Uterus (tissue), 4 donors: ENCODE data around the gene PIPOX. TPM values are rescaled to one million over a fixed set of nuclear protein-coding genes. Genes with fewer than 3 reads are reported as not detected.

Experiments used
- DNase-seq, 2 donors: peaks; one replicate each; pipeline ENCODE4 v3.0.0-alpha.2; 2019 to 2020
- H3K27ac ChIP-seq, 2 donors: fragments of 200-600 bp; sonication (generic); 1 replicate in 1 of 2; 2 replicates in 1 of 2; pipeline ENCODE4 v1.5.1; 2016 to 2018
- H3K27me3 ChIP-seq, 2 donors: fragments of 200-600 bp; sonication (generic); one replicate each; pipeline ENCODE4 v1.5.1; 2018 to 2019; ENCODE audit warnings: control low read depth in 1 of 2
- H3K36me3 ChIP-seq, 2 donors: fragments of 200-600 bp; sonication (generic); one replicate each; pipeline ENCODE4 v1.5.1; 2019; ENCODE audit warnings: control low read depth in 1 of 2
- H3K4me1 ChIP-seq, 2 donors: fragments of 200-600 bp; sonication (generic); one replicate each; pipeline ENCODE4 v1.5.1; 2018 to 2019; ENCODE audit warnings: control low read depth in 1 of 2
- H3K4me3 ChIP-seq, 2 donors: fragments of 200-600 bp; sonication (generic); 1 replicate in 1 of 2; 2 replicates in 1 of 2; pipeline ENCODE4 v1.5.1; 2018 to 2019; ENCODE audit warnings: mild to moderate bottlenecking in 1 of 2
- H3K9me3 ChIP-seq, 2 donors: fragments of 200-600 bp; sonication (generic); one replicate each; pipeline ENCODE4 v1.5.1; 2019; ENCODE audit warnings: control low read depth in 1 of 2
- POLR2A ChIP-seq, 2 donors: fragments of 450-650 bp; IDR thresholded peaks; one replicate each; pipeline ENCODE4 v1.6.1; 2016; ENCODE audit warnings: antibody characterized with exemption in 2 of 2, mild to moderate bottlenecking in 1 of 2, moderate library complexity in 1 of 2
- intact Hi-C: fragments of 100-400 bp; cut with DNase I; formaldehyde crosslinking; loops from one replicate; pipeline ENCODE4 v1.15.1; 2023; ENCODE audit warnings: low total_unique reads
- total RNA-seq, 4 donors: library from RNA; depleted of rRNA in 3 of 4; stranded (reverse); fragments of >200 nt in 3 of 4; gene quantifications; one replicate each; pipeline versions ENCODE4 v1.1.0 to v1.2.4, GENCODE V29; 2014 to 2023
- TF ChIP-seq, protein P1 (sequence below), 4 experiments: fragments of 200-600 bp in 2 of 4; fragments of 450-650 bp in 2 of 4; sonication (generic) in 2 of 4; IDR thresholded peaks; one replicate each; pipeline ENCODE4 v1.5.1; 2016 to 2019; ENCODE audit warnings: antibody characterized with exemption in 4 of 4, mild to moderate bottlenecking in 2 of 4, moderate library complexity in 1 of 4
- donor health status: DM: yes; HTN: yes; CAD: no.

The PIPOX gene
- total RNA-seq, 4 donors from 2014 or later, result 0.59 to 7.4 (median 2.9) TPM

DNA sequence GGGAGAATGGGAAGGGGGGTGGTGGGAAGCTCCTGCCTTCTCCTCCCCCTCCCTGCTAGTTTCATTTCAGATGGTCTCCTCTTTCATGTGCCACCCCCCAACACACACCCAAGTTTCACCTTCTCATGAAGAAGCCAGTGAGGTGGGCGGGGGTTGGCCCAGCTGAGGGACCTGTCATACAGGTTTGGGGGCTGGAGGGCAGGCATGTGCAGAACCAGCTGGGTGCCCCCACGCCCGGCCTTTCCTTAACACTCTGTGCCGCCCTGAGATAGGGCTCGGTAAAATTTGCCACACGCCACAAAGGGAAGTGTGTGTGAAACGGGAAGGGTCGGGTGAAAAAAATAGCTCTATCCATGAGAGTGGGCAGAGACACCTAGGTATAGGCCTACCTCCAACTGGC lies 57.4 kb downstream of the PIPOX start:
- intact Hi-C loops, result no loop called here
- no peak overlapping the region for H3K4me3 ChIP-seq
- H3K36me3 ChIP-seq, result no peaks in the 10 kb centered on the region
- H3K27ac ChIP-seq, result no peak overlapping the region
- DNase-seq, result no peak
- no peaks in the 10 kb centered on the region for H3K4me1 ChIP-seq
- TF ChIP-seq, protein P1, sequence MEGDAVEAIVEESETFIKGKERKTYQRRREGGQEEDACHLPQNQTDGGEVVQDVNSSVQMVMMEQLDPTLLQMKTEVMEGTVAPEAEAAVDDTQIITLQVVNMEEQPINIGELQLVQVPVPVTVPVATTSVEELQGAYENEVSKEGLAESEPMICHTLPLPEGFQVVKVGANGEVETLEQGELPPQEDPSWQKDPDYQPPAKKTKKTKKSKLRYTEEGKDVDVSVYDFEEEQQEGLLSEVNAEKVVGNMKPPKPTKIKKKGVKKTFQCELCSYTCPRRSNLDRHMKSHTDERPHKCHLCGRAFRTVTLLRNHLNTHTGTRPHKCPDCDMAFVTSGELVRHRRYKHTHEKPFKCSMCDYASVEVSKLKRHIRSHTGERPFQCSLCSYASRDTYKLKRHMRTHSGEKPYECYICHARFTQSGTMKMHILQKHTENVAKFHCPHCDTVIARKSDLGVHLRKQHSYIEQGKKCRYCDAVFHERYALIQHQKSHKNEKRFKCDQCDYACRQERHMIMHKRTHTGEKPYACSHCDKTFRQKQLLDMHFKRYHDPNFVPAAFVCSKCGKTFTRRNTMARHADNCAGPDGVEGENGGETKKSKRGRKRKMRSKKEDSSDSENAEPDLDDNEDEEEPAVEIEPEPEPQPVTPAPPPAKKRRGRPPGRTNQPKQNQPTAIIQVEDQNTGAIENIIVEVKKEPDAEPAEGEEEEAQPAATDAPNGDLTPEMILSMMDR (IDR thresholded peaks at IDR 0.05), result no peak
- TF ChIP-seq POLR2A (IDR thresholded peaks at IDR 0.05), result no peak
- H3K27me3 ChIP-seq, result no peaks in the 10 kb centered on the region
- no peaks in the 10 kb centered on the region for H3K9me3 ChIP-seq

- no peak overlapping the region for H3K4me3 ChIP-seq
- intact Hi-C loops, result no loop called here
- no peaks in the 10 kb centered on the region for H3K9me3 ChIP-seq
- no peak overlapping the region for H3K27ac ChIP-seq
- no peaks in the 10 kb centered on the region for H3K36me3 ChIP-seq
- TF ChIP-seq, protein P1 (IDR thresholded peaks at IDR 0.05), result no peak
- TF ChIP-seq POLR2A (IDR thresholded peaks at IDR 0.05), result no peak
- no peaks in the 10 kb centered on the region for H3K4me1 ChIP-seq
- no peaks in the 10 kb centered on the region for H3K27me3 ChIP-seq
- DNase-seq, result no peak
Observed at GRCh38 chr17:29102046-29102445, 59.1 kb downstream of the PIPOX start.

GRCh38 chr17:29102741-29103181 lies 59.8 kb downstream of the PIPOX start:
- intact Hi-C loops, result no loop called here
- H3K36me3 ChIP-seq, result no peaks in the 10 kb centered on the region

DNA sequence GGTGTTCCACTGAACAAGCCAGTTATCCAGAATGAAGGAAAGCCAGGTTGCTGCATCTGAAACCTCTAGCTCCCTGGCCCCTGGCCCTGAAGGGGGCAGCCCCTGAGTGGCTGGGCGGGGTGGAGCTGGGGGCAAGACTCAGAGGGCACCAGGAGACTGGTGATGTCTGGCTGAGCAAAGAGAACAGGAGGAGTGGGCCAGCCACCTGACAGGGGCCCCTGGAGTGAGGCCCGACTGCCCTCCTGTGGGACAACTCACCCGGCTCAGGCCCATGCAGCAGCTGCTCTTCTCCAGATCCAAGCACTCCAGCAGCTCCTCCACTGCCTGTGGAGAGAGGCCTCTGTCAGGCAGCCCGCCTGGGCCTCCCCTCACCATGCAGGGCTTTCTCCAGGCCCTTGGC lies 60.4 kb downstream of the PIPOX start:
- TF ChIP-seq POLR2A (IDR thresholded peaks at IDR 0.05), result no peak
- TF ChIP-seq, protein P1 (IDR thresholded peaks at IDR 0.05), result no peak
- Histone ChIP-seq H3K27me3 (no peaks in the 10 kb centered on the region), H3K27ac (no peak overlapping the region), H3K9me3 (no peaks in the 10 kb centered on the region), H3K4me1 (no peaks in the 10 kb centered on the region), H3K36me3 (no peaks in the 10 kb centered on the region), H3K4me3 (no peak overlapping the region)
- intact Hi-C loops, result no loop called here
- DNase-seq, result no peak

More at GRCh38 chr17:29102741-29103181, 59.8 kb downstream of the PIPOX start:
- TF ChIP-seq, protein P1 (IDR thresholded peaks at IDR 0.05), result no peak
- no peak for TF ChIP-seq POLR2A (IDR thresholded peaks at IDR 0.05)
- Histone ChIP-seq H3K27ac (no peak overlapping the region), H3K4me1 (no peaks in the 10 kb centered on the region), H3K4me3 (no peak overlapping the region), H3K27me3 (no peaks in the 10 kb centered on the region), H3K9me3 (no peaks in the 10 kb centered on the region)
- no peak for DNase-seq

Other genes starting within 250 kb of the PIPOX start
- gene FAM222B, start 200.4 kb upstream of the PIPOX start, total RNA-seq, result 10 to 100 TPM in 1 of 4 donors, 1 to 10 TPM in 3; 2.4 to 24.3 (median 4.2) TPM
- gene ERAL1, start 188.1 kb upstream of the PIPOX start, total RNA-seq, result 10 to 100 TPM; 19.0 to 67.6 (median 32.3) TPM
- gene FLOT2, start 145.4 kb upstream of the PIPOX start, total RNA-seq, result 100 to 1,000 TPM in 1 of 4 donors, 10 to 100 TPM in 3; 31.3 to 117 (median 37.4) TPM
- 10 to 100 TPM in 3 of 4 donors, under 1 TPM in 1; 0.26 to 17.4 (median 13.6) TPM for gene DHRS13, start 140.1 kb upstream of the PIPOX start, total RNA-seq
- 10 to 100 TPM; 22.1 to 78.4 (median 55.2) TPM for gene PHF12, start 91.6 kb upstream of the PIPOX start, total RNA-seq
- under 1 TPM in 1 of 4 donors, not detected in 3; 0.07 TPM for gene SEZ6, start 37.1 kb upstream of the PIPOX start, total RNA-seq
- 100 to 1,000 TPM in 1 of 4 donors, 10 to 100 TPM in 3; 33.2 to 104 (median 59.3) TPM for gene MYO18A, start 137.3 kb downstream of the PIPOX start, total RNA-seq
- gene CRYBA1, start 203.7 kb downstream of the PIPOX start, total RNA-seq, result not detected